Measurements from ENCODE around the gene RGPD8. TPM values are rescaled to one million over a fixed set of nuclear protein-coding genes. Genes with fewer than 3 reads are reported as not detected.

RGPD8 gene
- total and polyA plus RNA-seq, 10 of the 15 experiments (the other 5 are each of a cell fraction or from before 2014, with no cell fraction given): 0.24 to 9.6 (median 4.2) TPM

DNA sequence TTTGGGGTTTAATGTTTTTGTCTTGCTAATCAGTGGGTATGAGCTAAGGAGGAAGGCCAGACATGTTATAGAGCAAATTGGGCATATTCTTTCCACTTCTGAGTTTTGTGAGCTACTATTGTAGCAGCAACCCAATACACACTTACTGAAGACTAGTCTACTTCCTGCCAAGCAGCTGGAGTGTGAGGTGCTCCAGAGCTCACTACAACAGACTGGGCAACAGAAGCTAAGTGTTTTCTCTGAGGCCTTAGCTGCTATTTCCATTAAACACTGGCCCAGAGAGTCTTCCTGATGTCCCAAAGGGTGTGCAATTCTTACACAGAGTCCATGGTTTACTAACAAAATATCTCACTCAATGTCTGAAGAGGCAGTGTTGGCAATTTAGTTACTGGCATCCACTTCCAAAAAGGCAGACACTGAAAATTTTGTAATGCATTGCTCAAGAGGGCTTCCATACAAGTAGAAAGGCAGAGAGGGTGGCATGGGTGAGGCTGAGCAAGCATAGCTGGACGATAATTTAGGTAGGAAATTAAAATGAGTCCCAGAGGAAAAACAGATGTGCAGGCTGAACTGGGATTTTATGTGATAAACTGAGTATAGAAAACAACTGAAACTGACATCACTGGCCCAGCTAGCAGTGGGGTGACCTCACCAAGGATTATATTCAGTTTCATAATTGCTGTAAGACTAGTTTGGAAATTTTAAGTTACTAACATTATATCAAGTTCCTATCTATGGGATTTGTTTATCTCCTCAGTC is 89.4 kb downstream of the RGPD8 start (continued):
- TF ChIP-seq JUNB (IDR thresholded peaks at IDR 0.05) (peak; percentile 56), BHLHE40 (IDR thresholded peaks at IDR 0.05; ENCODE audit: borderline replicate concordance in 1 of 2, low read depth in 2 of 2, low read length in 1 of 2) (no peak), NFIC (IDR thresholded peaks at IDR 0.05; ENCODE audit: low read depth, low read length) (peak; percentile 66; the same call in 1 of the 2 replicates), CREM (IDR thresholded peaks at IDR 0.05; ENCODE audit: low read depth) (0 out of 2 replicates have a peak, but pooled peaks have one; percentile 29), MTA3 (IDR thresholded peaks at IDR 0.05; ENCODE audit: borderline replicate concordance, low read length) (0 out of 2 replicates have a peak, but pooled peaks have one; percentile 31), SRF (IDR thresholded peaks at IDR 0.05; ENCODE audit: low read depth in 2 of 2, low read length in 2 of 2) (no peak)
- TF ChIP-seq, protein P1, sequence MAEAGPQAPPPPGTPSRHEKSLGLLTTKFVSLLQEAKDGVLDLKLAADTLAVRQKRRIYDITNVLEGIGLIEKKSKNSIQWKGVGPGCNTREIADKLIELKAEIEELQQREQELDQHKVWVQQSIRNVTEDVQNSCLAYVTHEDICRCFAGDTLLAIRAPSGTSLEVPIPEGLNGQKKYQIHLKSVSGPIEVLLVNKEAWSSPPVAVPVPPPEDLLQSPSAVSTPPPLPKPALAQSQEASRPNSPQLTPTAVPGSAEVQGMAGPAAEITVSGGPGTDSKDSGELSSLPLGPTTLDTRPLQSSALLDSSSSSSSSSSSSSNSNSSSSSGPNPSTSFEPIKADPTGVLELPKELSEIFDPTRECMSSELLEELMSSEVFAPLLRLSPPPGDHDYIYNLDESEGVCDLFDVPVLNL (IDR thresholded peaks at IDR 0.05; ENCODE audit: low read depth, low read length): no peak
- TF ChIP-seq, protein P2, sequence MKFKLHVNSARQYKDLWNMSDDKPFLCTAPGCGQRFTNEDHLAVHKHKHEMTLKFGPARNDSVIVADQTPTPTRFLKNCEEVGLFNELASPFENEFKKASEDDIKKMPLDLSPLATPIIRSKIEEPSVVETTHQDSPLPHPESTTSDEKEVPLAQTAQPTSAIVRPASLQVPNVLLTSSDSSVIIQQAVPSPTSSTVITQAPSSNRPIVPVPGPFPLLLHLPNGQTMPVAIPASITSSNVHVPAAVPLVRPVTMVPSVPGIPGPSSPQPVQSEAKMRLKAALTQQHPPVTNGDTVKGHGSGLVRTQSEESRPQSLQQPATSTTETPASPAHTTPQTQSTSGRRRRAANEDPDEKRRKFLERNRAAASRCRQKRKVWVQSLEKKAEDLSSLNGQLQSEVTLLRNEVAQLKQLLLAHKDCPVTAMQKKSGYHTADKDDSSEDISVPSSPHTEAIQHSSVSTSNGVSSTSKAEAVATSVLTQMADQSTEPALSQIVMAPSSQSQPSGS (IDR thresholded peaks at IDR 0.05; ENCODE audit: low read length): 0 out of 2 replicates have a peak, but pooled peaks have one; percentile 34
- TF ChIP-seq, protein P3, sequence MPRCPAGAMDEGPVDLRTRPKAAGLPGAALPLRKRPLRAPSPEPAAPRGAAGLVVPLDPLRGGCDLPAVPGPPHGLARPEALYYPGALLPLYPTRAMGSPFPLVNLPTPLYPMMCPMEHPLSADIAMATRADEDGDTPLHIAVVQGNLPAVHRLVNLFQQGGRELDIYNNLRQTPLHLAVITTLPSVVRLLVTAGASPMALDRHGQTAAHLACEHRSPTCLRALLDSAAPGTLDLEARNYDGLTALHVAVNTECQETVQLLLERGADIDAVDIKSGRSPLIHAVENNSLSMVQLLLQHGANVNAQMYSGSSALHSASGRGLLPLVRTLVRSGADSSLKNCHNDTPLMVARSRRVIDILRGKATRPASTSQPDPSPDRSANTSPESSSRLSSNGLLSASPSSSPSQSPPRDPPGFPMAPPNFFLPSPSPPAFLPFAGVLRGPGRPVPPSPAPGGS (IDR thresholded peaks at IDR 0.05; ENCODE audit: borderline replicate concordance, insufficient read depth, low read depth, low read length, poor library complexity, severe bottlenecking): no peak

Measured in GM12878 (cell line).